Aorta (tissue), 5 donors: ENCODE results near the gene RPL36. TPM values are rescaled to one million over a fixed set of nuclear protein-coding genes. Genes with fewer than 3 reads are reported as not detected.

Source experiments
- ATAC-seq: fragments of 200-7000 bp; cut with Tn5 transposase; one replicate; pipeline ENCODE4 v1.9.1; 2022; ENCODE audit warnings: moderate library complexity; ENCODE audit not compliant: low FRiP score
- DNase-seq, 2 donors: peaks; one replicate each; pipeline ENCODE4 v3.0.0-alpha.2; 2020
- H3K27ac ChIP-seq, 2 donors: one replicate each; pipeline ENCODE4 v1.5.1; 2013; ENCODE audit warnings: low read length in 2 of 2, mild to moderate bottlenecking in 2 of 2, moderate library complexity in 2 of 2, control low read depth in 1 of 2, inconsistent platforms in 1 of 2, low read depth in 1 of 2
- H3K27me3 ChIP-seq, 2 donors: one replicate each; pipeline ENCODE4 v1.6.1; 2013; ENCODE audit warnings: control low read depth in 1 of 2, low read length in 1 of 2, mild to moderate bottlenecking in 1 of 2, moderate library complexity in 1 of 2; ENCODE audit not compliant: insufficient read depth in 2 of 2, control insufficient read depth in 1 of 2
- H3K36me3 ChIP-seq, 2 donors: one replicate each; pipeline ENCODE4 v1.6.1; 2013; ENCODE audit warnings: control low read depth in 1 of 2, low read length in 1 of 2, mild to moderate bottlenecking in 1 of 2; ENCODE audit not compliant: insufficient read depth in 2 of 2, control insufficient read depth in 1 of 2
- H3K4me1 ChIP-seq, 2 donors: one replicate each; pipeline ENCODE4 v1.6.1; 2013; ENCODE audit warnings: low read length in 2 of 2, control low read depth in 1 of 2, mild to moderate bottlenecking in 1 of 2, moderate library complexity in 1 of 2; ENCODE audit not compliant: insufficient read depth in 2 of 2, control insufficient read depth in 1 of 2
- H3K4me3 ChIP-seq, 2 donors: one replicate each; pipeline ENCODE4 v1.5.1; 2013; ENCODE audit warnings: low read length in 2 of 2, control low read depth in 1 of 2, mild to moderate bottlenecking in 1 of 2
- H3K9me3 ChIP-seq: one replicate; pipeline ENCODE4 v1.6.1; 2013; ENCODE audit warnings: mild to moderate bottlenecking, low read length; ENCODE audit not compliant: control insufficient read depth
- WGBS, 2 donors: extraction: QIAGEN DNeasy Blood & Tissue Kit; methylation state at CpG; one replicate each; pipeline ENCODE4 v1.1.7; 2013; 5-methylcytosine and 5-hydroxymethylcytosine counted together
- intact Hi-C, 2 donors: fragments of 100-400 bp; cut with DNase I; formaldehyde crosslinking; loops; one replicate each; pipeline versions ENCODE4 v1.14.2 to v1.15.0; 2022
- polyA plus RNA-seq, 2 donors: library from polyadenylated mRNA; stranded (reverse); fragments of 200-250 nt; gene quantifications; one replicate each; pipeline ENCODE4 v1.2.3, GENCODE V29; 2013
- total RNA-seq, 2 donors: library from RNA; stranded (reverse); fragmentation: NEBNext Ultra II Directional; extraction: Animal tissue kit (Norgen Biotek cat#: 25700); gene quantifications; one replicate each; pipeline ENCODE4 v1.2.1, GENCODE V29; 2021
- donor health status: healthy with polysubstance abuse.
- donor health status: Bipolar disorder and iron deficiency.
- donor health status: DM: no; HTN: no; CAD: no.
- donor health status: DM: no; HTN: no; CAD: no.
- donor health status: DM: yes; HTN: yes; CAD: no.

Gene RPL36
- total and polyA plus RNA-seq, 4 donors, result 521 to 1,438 (median 782) TPM

- intact Hi-C loops, result no loop called here
- DNase-seq (peak in 1 of 2 donors; percentile 70), ATAC-seq (no peak)
- no peaks in the 10 kb centered on the region for H3K27me3 ChIP-seq
- peaks cover 4 to 17% of the 10 kb centered on the region in 2 donors for H3K36me3 ChIP-seq
- H3K9me3 ChIP-seq, result no peaks in the 10 kb centered on the region
- H3K4me3 ChIP-seq, result no peak overlapping the region
- H3K27ac ChIP-seq, result no peak overlapping the region
- no peaks in the 10 kb centered on the region for H3K4me1 ChIP-seq
- 82% methylated on average over 22 of the region's 22 CpGs for WGBS, 2 donors
Observed at GRCh38 chr19:5667751-5668271, 22.3 kb upstream of the RPL36 start.

DNA sequence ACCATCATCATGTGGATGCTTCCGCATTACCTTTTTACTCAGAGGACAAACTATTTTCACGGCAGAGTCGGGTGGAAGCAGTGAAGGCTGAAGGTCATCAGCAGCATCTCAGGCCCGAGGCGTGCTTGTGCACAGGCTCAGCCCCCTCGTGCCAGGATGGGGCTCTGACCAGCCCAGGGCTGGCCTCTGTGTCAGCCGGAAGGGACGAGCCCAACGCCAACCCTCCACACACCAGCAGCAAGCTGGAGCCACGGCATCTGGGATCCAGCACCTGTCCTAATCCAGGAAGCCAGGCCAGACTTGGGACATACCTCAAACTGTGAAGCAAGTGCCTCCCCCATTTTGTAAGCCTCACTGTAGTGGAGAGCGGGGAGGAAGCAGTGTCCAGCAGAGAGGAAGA is 20.9 kb upstream of the RPL36 start:
- ATAC-seq (no peak), DNase-seq (peak in 1 of 2 donors; percentile 24)
- Histone ChIP-seq H3K27me3 (no peaks in the 10 kb centered on the region), H3K27ac (no peak overlapping the region), H3K36me3 (peaks cover 4 to 10% of the 10 kb centered on the region in 2 donors), H3K4me3 (no peak overlapping the region), H3K9me3 (no peaks in the 10 kb centered on the region), H3K4me1 (no peaks in the 10 kb centered on the region)
- 80 to 83% methylated on average over 11 of the region's 11 CpGs for WGBS, 2 donors
- intact Hi-C loops, result no loop called here

DNA sequence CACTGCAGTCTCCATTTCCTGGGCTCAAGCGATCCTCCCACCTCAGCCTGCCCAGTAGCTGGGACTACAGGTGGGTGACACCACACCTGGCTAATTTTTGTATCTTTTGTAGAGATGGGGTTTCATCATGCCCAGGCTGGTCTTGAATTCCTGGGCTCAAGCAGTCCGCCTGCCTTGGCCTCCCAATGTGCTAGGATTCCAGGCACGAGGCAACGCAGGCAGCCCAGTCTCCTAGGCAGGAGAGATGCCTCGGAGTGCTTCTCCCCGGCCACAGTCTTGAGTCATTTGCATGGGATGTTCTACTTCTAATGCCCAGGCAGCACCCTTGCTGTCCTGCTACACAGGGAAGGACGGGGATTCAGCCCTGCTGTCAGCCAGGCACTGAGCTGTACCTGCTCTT is 18.5 kb upstream of the RPL36 start:
- intact Hi-C loops, result no loop called here
- DNase-seq (no peak), ATAC-seq (no peak)
- WGBS, 2 donors, result 89 to 92% methylated on average over 7 of the region's 7 CpGs
- H3K4me3 ChIP-seq, result no peak overlapping the region
- H3K27me3 ChIP-seq, result no peaks in the 10 kb centered on the region
- peaks cover 0 to 8% of the 10 kb centered on the region in 2 donors for H3K36me3 ChIP-seq
- H3K9me3 ChIP-seq, result no peaks in the 10 kb centered on the region
- H3K27ac ChIP-seq, result no peak overlapping the region
- no peaks in the 10 kb centered on the region for H3K4me1 ChIP-seq

GRCh38 chr19:5672708-5673459 is 17.2 kb upstream of the RPL36 start:
- no peaks in the 10 kb centered on the region for H3K4me1 ChIP-seq
- ATAC-seq, result no peak
- no peak overlapping the region for H3K4me3 ChIP-seq
- WGBS, 2 donors, result 80 to 83% methylated on average over 13 of the region's 13 CpGs
- no peaks in the 10 kb centered on the region for H3K9me3 ChIP-seq
- no peaks in the 10 kb centered on the region for H3K27me3 ChIP-seq
- DNase-seq, result no peak
- no peak overlapping the region for H3K27ac ChIP-seq
- peaks cover 0 to 3% of the 10 kb centered on the region in 2 donors for H3K36me3 ChIP-seq
- intact Hi-C loops, result no loop called here

DNA sequence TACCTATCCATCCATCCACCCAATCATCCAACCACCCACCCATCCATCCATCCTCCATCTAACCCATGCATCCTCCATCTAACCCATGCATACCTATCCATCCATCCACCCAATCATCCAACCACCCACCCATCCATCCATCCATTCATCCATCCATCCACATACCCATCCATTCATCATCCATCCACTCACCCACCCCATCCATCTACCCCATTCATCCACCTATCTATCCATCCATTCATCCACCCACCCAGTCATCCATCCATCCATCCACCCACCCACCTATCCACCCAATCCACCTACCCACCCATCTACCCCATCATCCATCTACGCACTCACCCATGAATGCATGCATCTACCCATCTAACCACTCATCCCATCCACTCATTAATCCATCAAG is 16.3 kb upstream of the RPL36 start:
- intact Hi-C loops, result no loop called here

DNA sequence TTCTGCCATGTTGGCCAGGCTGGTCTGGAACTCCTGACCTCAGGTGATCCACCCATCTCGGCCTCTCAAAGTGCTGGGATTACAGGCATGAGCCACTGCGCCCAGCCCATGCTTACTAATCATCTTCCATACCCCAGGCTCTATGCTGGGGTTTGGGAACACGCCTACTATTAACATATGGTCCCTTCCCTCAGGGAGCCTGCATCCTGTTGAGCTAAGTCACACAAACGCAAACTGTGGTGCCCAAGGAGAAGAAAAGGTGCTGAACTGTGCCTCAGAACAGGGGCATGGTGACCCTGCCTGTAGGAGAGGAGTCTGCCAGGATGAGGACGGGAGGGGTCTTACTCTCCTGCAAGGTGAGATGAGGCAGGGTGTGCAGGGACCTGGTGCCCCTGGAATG is 15.4 kb upstream of the RPL36 start:
- H3K9me3 ChIP-seq, result no peaks in the 10 kb centered on the region
- DNase-seq (no peak), ATAC-seq (no peak)
- intact Hi-C loops, result no loop called here
- no peak overlapping the region for H3K4me3 ChIP-seq
- WGBS, 2 donors, result 83 to 89% methylated on average over 5 of the region's 5 CpGs
- H3K36me3 ChIP-seq, result no peaks in the 10 kb centered on the region
- no peak overlapping the region for H3K27ac ChIP-seq
- H3K27me3 ChIP-seq, result no peaks in the 10 kb centered on the region
- H3K4me1 ChIP-seq, result no peaks in the 10 kb centered on the region

More for the DNA sequence above, 16.3 kb upstream of the RPL36 start:
- Histone ChIP-seq H3K4me1 (no peaks in the 10 kb centered on the region), H3K27me3 (no peaks in the 10 kb centered on the region), H3K27ac (no peak overlapping the region), H3K9me3 (no peaks in the 10 kb centered on the region), H3K4me3 (no peak overlapping the region), H3K36me3 (peaks cover 0 to 3% of the 10 kb centered on the region in 2 donors)
- WGBS, 2 donors, result 100% methylated on average over 1 of the region's 1 CpG
- ATAC-seq, result no peak
- no peak for DNase-seq

DNA sequence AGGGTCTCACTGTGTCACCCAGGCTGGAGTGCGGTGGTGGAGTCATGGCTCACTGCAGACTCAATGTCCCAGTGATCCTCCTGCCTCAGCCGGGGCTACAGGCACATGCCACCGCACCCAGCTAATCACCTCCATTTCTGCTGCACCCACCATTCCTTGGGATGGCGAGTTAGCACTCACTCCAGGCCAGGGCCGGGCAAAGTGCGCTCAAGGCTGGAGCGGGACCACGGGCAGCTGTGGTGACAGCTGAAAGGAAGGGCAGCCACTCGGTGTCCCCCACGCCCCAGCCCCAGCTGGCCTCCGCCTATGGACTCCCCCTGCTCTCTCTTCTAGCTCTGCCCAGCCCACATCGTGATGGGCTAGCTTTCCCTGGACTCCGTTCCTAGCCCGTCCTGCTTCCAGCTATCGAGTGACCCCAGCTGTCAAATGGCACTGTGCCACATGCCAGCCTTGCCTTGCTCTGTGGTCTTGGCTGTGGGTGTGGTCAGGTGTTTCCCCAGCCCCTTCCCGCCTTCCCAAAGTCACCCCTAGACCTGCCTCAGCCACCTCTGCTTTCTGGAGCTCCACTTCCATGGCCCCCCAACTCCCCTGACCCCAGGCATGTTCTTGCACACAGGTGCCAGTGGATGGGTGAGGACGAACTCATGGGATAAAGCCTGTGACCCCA is 13.9 kb upstream of the RPL36 start:
- no peaks in the 10 kb centered on the region for H3K36me3 ChIP-seq
- H3K27ac ChIP-seq, result no peak overlapping the region
- ATAC-seq (no peak), DNase-seq (no peak)
- intact Hi-C loops, result no loop called here
- no peaks in the 10 kb centered on the region for H3K9me3 ChIP-seq
- WGBS, 2 donors, result 76 to 83% methylated on average over 15 to 17 of the region's 17 CpGs
- H3K4me1 ChIP-seq, result no peaks in the 10 kb centered on the region
- H3K4me3 ChIP-seq, result no peak overlapping the region
- H3K27me3 ChIP-seq, result no peaks in the 10 kb centered on the region

DNA sequence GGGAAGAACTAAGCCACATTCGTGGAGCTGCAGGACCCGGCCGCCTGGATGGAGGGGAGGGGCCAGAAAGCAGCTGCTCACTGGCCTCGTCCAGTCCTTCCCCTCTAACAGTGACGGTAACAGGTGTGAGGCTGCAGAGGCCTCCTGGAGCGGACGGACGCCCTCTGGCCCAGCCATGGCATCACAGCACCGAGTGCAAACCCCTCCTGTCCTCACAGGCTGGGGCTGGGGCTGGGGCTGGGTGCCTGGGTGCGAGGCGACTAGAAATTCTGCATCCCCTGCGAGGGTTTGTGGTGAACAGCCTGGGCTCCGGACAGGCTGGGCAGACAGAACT is 13.4 kb upstream of the RPL36 start:
- no peak overlapping the region for H3K4me3 ChIP-seq
- intact Hi-C loops, result no loop called here
- ATAC-seq, result no peak

GRCh38 chr19:5677136-5677535 is 13.0 kb upstream of the RPL36 start:
- Histone ChIP-seq H3K36me3 (no peaks in the 10 kb centered on the region), H3K9me3 (no peaks in the 10 kb centered on the region), H3K27ac (no peak overlapping the region), H3K4me3 (no peak overlapping the region), H3K27me3 (no peaks in the 10 kb centered on the region), H3K4me1 (no peaks in the 10 kb centered on the region)
- intact Hi-C loops, result no loop called here
- WGBS, 2 donors, result 89 to 94% methylated on average over 10 of the region's 10 CpGs
- ATAC-seq, result no peak
- no peak for DNase-seq

More for the DNA sequence above, 13.4 kb upstream of the RPL36 start:
- no peak overlapping the region for H3K27ac ChIP-seq
- H3K27me3 ChIP-seq, result no peaks in the 10 kb centered on the region
- H3K36me3 ChIP-seq, result no peaks in the 10 kb centered on the region
- no peaks in the 10 kb centered on the region for H3K9me3 ChIP-seq
- WGBS, 2 donors, result 74 to 77% methylated on average over 13 of the region's 13 CpGs
- no peaks in the 10 kb centered on the region for H3K4me1 ChIP-seq
- no peak for DNase-seq
